A549 (cell line): ENCODE results near the gene SLC27A1. TPM values are rescaled to one million over a fixed set of nuclear protein-coding genes. Genes with fewer than 3 reads are reported as not detected.
A peak's percentile ranks its signal among the peaks of the same experiment; 100 is the strongest.

ENCODE experiments used
- ATAC-seq, 2 experiments: fragments of 200-7000 bp in 1 of 2; fragments of >200 bp in 1 of 2; cut with Nextera tagmentation in 1 of 2; cut with Tn5 transposase in 1 of 2; 3 replicates each; pipeline versions ENCODE4 v1.8.0 to v1.9.1; 2018 to 2020; ENCODE audit warnings: mild to moderate bottlenecking in 1 of 2, moderate library complexity in 1 of 2
- CTCF ChIA-PET: fragments of 300-600 bp; sonication (Branson Sonifier 250); formaldehyde crosslinking; extraction: SDS; loops from one replicate; lab custom pipeline; 2021; ENCODE audit warnings: antibody characterized with exemption, inconsistent platforms; lab: Yijun Ruan, JAX
- POLR2A ChIA-PET: fragments of 350-600 bp; formaldehyde crosslinking; extraction: SDS; loops from one replicate; lab custom pipeline; 2021; ENCODE audit warnings: antibody characterized with exemption, inconsistent platforms; lab: Yijun Ruan, JAX
- DNase-seq, 2 experiments: peaks; one replicate each; pipeline versions ENCODE4 v3.0.0 to v3.0.0-alpha.2; 2011 to 2016; ENCODE audit warnings: low read depth in 1 of 2, low spot score in 1 of 2
- FAIRE-seq: peaks from 2 replicates; lab custom pipeline; 2011; peaks lifted over from hg19 to GRCh38; lab: Jason Lieb, UNC
- H3K27ac ChIP-seq, 2 experiments: fragments of >200 bp; sonication (Bioruptor Twin); formaldehyde crosslinking; 3 replicates each; pipeline ENCODE4 v1.5.1; 2016 to 2017
- H3K4me1 ChIP-seq: fragments of >200 bp; sonication (Bioruptor Twin); formaldehyde crosslinking; 3 replicates; pipeline ENCODE4 v1.6.1; 2016
- H3K4me2 ChIP-seq: fragments of >200 bp; sonication (Bioruptor Twin); formaldehyde crosslinking; 3 replicates; pipeline ENCODE4 v1.6.1; 2016
- H3K4me3 ChIP-seq: fragments of >200 bp; sonication (Bioruptor Twin); formaldehyde crosslinking; 3 replicates; pipeline ENCODE4 v1.5.1; 2016
- H3K9me3 ChIP-seq: fragments of >200 bp; sonication (Bioruptor Twin); formaldehyde crosslinking; 3 replicates; pipeline ENCODE4 v1.6.1; 2016
- CHD2 ChIP-seq: fragments of 150-350 bp; IDR thresholded peaks from 2 replicates; pipeline ENCODE4 v1.6.1; 2014; ENCODE audit warnings: low read length; ENCODE audit not compliant: partially characterized antibody
- ESRRA ChIP-seq: fragments of 150-350 bp; IDR thresholded peaks from 2 replicates; pipeline ENCODE4 v1.6.1; 2014; ENCODE audit warnings: mild to moderate bottlenecking, low read length, borderline replicate concordance
- FOSL2 ChIP-seq, 2 experiments: fragments of 450-650 bp in 1 of 2; fragments of >200 bp in 1 of 2; sonication (Bioruptor Twin) in 1 of 2; formaldehyde crosslinking; IDR thresholded peaks; 2 replicates each; pipeline versions ENCODE4 v1.5.0 to v1.6.1; 2016 to 2020; ENCODE audit warnings: mild to moderate bottlenecking in 1 of 2, moderate library complexity in 1 of 2
- FOXS1 ChIP-seq: fragments of 250-450 bp; sonication (Bioruptor Pico); IDR thresholded peaks from 2 replicates; pipeline ENCODE4 v1.5.0; 2020; ENCODE audit warnings: mild to moderate bottlenecking, moderate library complexity
- GATA3 ChIP-seq: IDR thresholded peaks from 2 replicates; pipeline ENCODE4 v1.6.1; 2012; ENCODE audit warnings: borderline replicate concordance
- JUNB ChIP-seq: fragments of >200 bp; sonication (Bioruptor Twin); formaldehyde crosslinking; IDR thresholded peaks from 2 replicates; pipeline ENCODE4 v1.6.1; 2016
- KDM5A ChIP-seq: fragments of 200-600 bp; sonication (generic); IDR thresholded peaks from 2 replicates; pipeline ENCODE4 v1.6.1; 2016; ENCODE audit warnings: antibody characterized with exemption, mild to moderate bottlenecking
- PBX3 ChIP-seq: IDR thresholded peaks from 2 replicates; pipeline ENCODE4 v1.6.1; 2012
- PHF8 ChIP-seq: fragments of 200-600 bp; sonication (generic); IDR thresholded peaks from 2 replicates; pipeline ENCODE4 v1.6.1; 2016; ENCODE audit warnings: low read depth, mild to moderate bottlenecking, antibody characterized with exemption, moderate library complexity, borderline replicate concordance
- RCOR1 ChIP-seq: fragments of 150-350 bp; IDR thresholded peaks from 2 replicates; pipeline ENCODE4 v1.6.1; 2014; ENCODE audit warnings: antibody characterized with exemption, low read length, low read depth
- SMC3 ChIP-seq: fragments of >200 bp; sonication (Bioruptor Twin); formaldehyde crosslinking; IDR thresholded peaks from 3 replicates; pipeline ENCODE4 v1.6.1; 2018; ENCODE audit warnings: inconsistent platforms
- ZFP36 ChIP-seq: fragments of 450-650 bp; IDR thresholded peaks from 2 replicates; pipeline ENCODE4 v1.6.1; 2014; ENCODE audit warnings: borderline replicate concordance; ENCODE audit not compliant: partially characterized antibody
- WGBS: methylation state at CpG from one replicate; pipeline ENCODE4 v1.1.6; 2017; ENCODE audit errors: missing lambda C conversion rate; 5-methylcytosine and 5-hydroxymethylcytosine counted together
- polyA plus RNA-seq, 4 experiments: library from polyadenylated mRNA; depleted of rRNA in 3 of 4; stranded (reverse); fragments of >200 nt; fragmentation: RNase III in 1 of 4; extraction: RNeasy Plus Mini Kit Qiagen cat#74134 plus additional on column Dnase treatment in 1 of 4; gene quantifications; 2 replicates in 3 of 4; 3 replicates in 1 of 4; pipeline ENCODE4 v1.2.3, GENCODE V29; 2011 to 2017
- TF ChIP-seq, protein P1 (sequence below): fragments of >200 bp; sonication (Bioruptor Twin); formaldehyde crosslinking; IDR thresholded peaks from 2 replicates; pipeline ENCODE4 v1.6.1; 2016

The SLC27A1 gene
- polyA plus RNA-seq, 2 of the 4 experiments (the other 2 are of a cell fraction) = 1.8 to 2.5 TPM

GRCh38 chr19:17460372-17461230, 9.7 kb upstream of the SLC27A1 start, which contains the start of gene NXNL1:
Gene NXNL1, minus strand, starts transcription at chr19:17460926. Its CDS starts 57 bp downstream, at chr19:17460869.
- H3K4me2 ChIP-seq = no peak within 1 kb of the TSS
- POLR2A ChIA-PET = no interaction called here
- no peak within 1 kb of the TSS for H3K4me3 ChIP-seq
- H3K4me1 ChIP-seq = no peaks in the 10 kb centered on the region
- DNase-seq = no peak
- ATAC-seq = no peak
- CTCF ChIA-PET = interaction anchor here (1.9 to 2.2 kb wide), 2 partner anchors 12 to 36 kb away, joined by 6 to 8 read pairs; partner anchors contain the start of gene TMEM221
- TF ChIP-seq SMC3 (no peak), ZFP36 (peak; percentile 31)
- no peaks in the 10 kb centered on the region for H3K9me3 ChIP-seq
- no peak within 1 kb of the TSS for H3K27ac ChIP-seq
- 85% methylated on average over 18 of the region's 26 CpGs for WGBS
- FAIRE-seq = no peak

DNA sequence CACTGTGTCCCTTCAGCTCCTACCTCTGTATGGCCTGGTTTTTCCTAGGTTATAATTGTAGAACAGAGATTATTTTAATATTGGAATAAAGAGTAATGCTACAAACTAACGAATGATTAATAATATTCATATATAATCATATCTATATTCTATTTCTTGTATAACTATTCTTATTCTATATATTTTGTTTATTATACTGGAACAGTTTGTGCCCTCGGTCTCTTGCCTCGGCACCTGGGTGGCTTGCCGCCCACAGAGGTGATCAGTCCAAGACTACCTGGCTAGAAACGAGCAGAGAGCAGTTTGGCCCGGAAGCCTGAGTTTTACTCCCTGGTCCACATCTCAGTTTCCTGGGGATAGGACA, 3.9 kb upstream of the SLC27A1 start:
- FAIRE-seq (no peak), ATAC-seq (no peak), DNase-seq (no peak)
- peaks cover 28% of the 10 kb centered on the region; the same call in 2 of the 3 replicates for H3K4me1 ChIP-seq
- no peak overlapping the region for H3K27ac ChIP-seq
- TF ChIP-seq JUNB (no peak), PHF8 (no peak)
- 32% methylated on average over 6 of the region's 6 CpGs for WGBS
- no peak overlapping the region for H3K4me2 ChIP-seq
- no peak overlapping the region for H3K4me3 ChIP-seq
- no peaks in the 10 kb centered on the region for H3K9me3 ChIP-seq
- POLR2A ChIA-PET = no interaction called here
- CTCF ChIA-PET = interaction anchor here (0.6 to 2.6 kb wide), 14 partner anchors 9 to 308 kb away, joined by 3 to 13 read pairs (median 4); partner anchors contain the start of genes CCDC194 and TMEM221

GRCh38 chr19:17467471-17468301, 2.6 kb upstream of the SLC27A1 start:
- peak overlapping the region; percentile 32; the same call in 2 of the 3 replicates for H3K4me2 ChIP-seq
- TF ChIP-seq SMC3 = no peak
- TF ChIP-seq FOXS1 (CRISPR knock-in tag) = no peak
- no peak for TF ChIP-seq CHD2
- TF ChIP-seq, protein P1, sequence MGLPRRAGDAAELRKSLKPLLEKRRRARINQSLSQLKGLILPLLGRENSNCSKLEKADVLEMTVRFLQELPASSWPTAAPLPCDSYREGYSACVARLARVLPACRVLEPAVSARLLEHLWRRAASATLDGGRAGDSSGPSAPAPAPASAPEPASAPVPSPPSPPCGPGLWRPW = no peak
- no peak for TF ChIP-seq ESRRA
- no peak for TF ChIP-seq GATA3
- no peak for TF ChIP-seq RCOR1
- TF ChIP-seq FOSL2 (IDR thresholded peaks at IDR 0.05) = no peak
- TF ChIP-seq FOSL2 (CRISPR knock-in tag; IDR thresholded peaks at IDR 0.05) = no peak
- TF ChIP-seq PBX3 = no peak
- no peak for TF ChIP-seq KDM5A
- no peak overlapping the region for H3K4me3 ChIP-seq
- H3K27ac ChIP-seq = peak overlapping the region; percentile 9 to 66; a peak in 4 of 6 replicates
- no peaks in the 10 kb centered on the region for H3K9me3 ChIP-seq
- peaks cover 28% of the 10 kb centered on the region; the same call in 2 of the 3 replicates for H3K4me1 ChIP-seq
- FAIRE-seq (no peak), ATAC-seq (no peak), DNase-seq (no peak)
- 64% methylated on average over 12 of the region's 12 CpGs for WGBS
- ChIA-PET POLR2A (no interaction called here), CTCF (interaction anchor here (0.8 to 2.6 kb wide), 8 partner anchors 13 to 307 kb away, joined by 3 to 13 read pairs (median 4); partner anchors contain the start of gene TMEM221)
